ENCODE measurements around the gene AFDN.

The AFDN gene

GRCh38 chr6:167879612-167880011, 52.9 kb downstream of the AFDN start:
- DNase-seq = no peak

- DNase-seq = no peak
Observed at GRCh38 chr6:167881327-167881726, 54.6 kb downstream of the AFDN start.

GRCh38 chr6:167882244-167882643, 55.5 kb downstream of the AFDN start:
- DNase-seq = no peak

GRCh38 chr6:167888098-167888497, 61.4 kb downstream of the AFDN start:
- DNase-seq = no peak

- no peak for DNase-seq
Observed at GRCh38 chr6:167892835-167893815, 66.4 kb downstream of the AFDN start.

GRCh38 chr6:167894965-167895364, 68.3 kb downstream of the AFDN start:
- DNase-seq = no peak

GRCh38 chr6:167896648-167897047, 69.9 kb downstream of the AFDN start:
- DNase-seq = no peak

GRCh38 chr6:167898673-167899311, 72.1 kb downstream of the AFDN start:
- DNase-seq = no peak

- no peak for DNase-seq
Observed at GRCh38 chr6:167904791-167905190, 78.1 kb downstream of the AFDN start.

- no peak for DNase-seq
Observed at GRCh38 chr6:167906899-167907298, 80.2 kb downstream of the AFDN start.

GRCh38 chr6:167907837-167908681, 81.3 kb downstream of the AFDN start:
- no peak for DNase-seq

- DNase-seq = no peak
Observed at GRCh38 chr6:167910007-167910406, 83.3 kb downstream of the AFDN start.

GRCh38 chr6:167910652-167911051, 83.9 kb downstream of the AFDN start:
- no peak for DNase-seq

GRCh38 chr6:167912494-167912893, 85.8 kb downstream of the AFDN start:
- no peak for DNase-seq

GRCh38 chr6:167913699-167914098, 87.0 kb downstream of the AFDN start:
- DNase-seq = no peak

GRCh38 chr6:167915139-167915538, 88.4 kb downstream of the AFDN start:
- DNase-seq = no peak

- DNase-seq = no peak
Observed at GRCh38 chr6:167917551-167918154, 90.9 kb downstream of the AFDN start.

- no peak for DNase-seq
Observed at GRCh38 chr6:167918548-167919278, 92.0 kb downstream of the AFDN start.

GRCh38 chr6:167919349-167919748, 92.6 kb downstream of the AFDN start:
- DNase-seq = no peak

GRCh38 chr6:167920165-167920564, 93.5 kb downstream of the AFDN start:
- DNase-seq = no peak

GRCh38 chr6:167921831-167922230, 95.1 kb downstream of the AFDN start:
- DNase-seq = no peak

- no peak for DNase-seq
Observed at GRCh38 chr6:167925026-167925425, 98.3 kb downstream of the AFDN start.

All from COR-L47 (cell line).